Caco-2 (cell line): ENCODE measurements around the gene PPARG. TPM values are rescaled to one million over a fixed set of nuclear protein-coding genes. Genes with fewer than 3 reads are reported as not detected.

ENCODE experiments used
- BruUV-seq: library from RNA; stranded (reverse); fragments of 400-500 nt; replicated peaks from 2 replicates; lab custom pipeline; 2021; lab: Mats Ljungman, UMichigan
- CTCF ChIA-PET: fragments of 300-600 bp; sonication (Branson Sonifier 250); formaldehyde crosslinking; loops from one replicate; lab custom pipeline; 2022; ENCODE audit warnings: antibody characterized with exemption; lab: Charles Lee
- POLR2A ChIA-PET: fragments of 300-600 bp; sonication (Branson Sonifier 250); formaldehyde crosslinking; loops from one replicate; lab custom pipeline; 2022; ENCODE audit warnings: antibody characterized with exemption; lab: Charles Lee
- DNase-seq, 2 experiments: peaks; one replicate each; pipeline versions ENCODE4 v3.0.0 to v3.0.0-alpha.2; 2020 to 2022
- H3K27me3 ChIP-seq: replicated peaks from 2 replicates; pipeline ENCODE4 v1.6.0; 2011; ENCODE audit warnings: low read length; ENCODE audit not compliant: control insufficient read depth, insufficient read depth
- H3K36me3 ChIP-seq: 2 replicates; pipeline ENCODE4 v1.5.1; 2011; ENCODE audit warnings: low read length; ENCODE audit not compliant: control insufficient read depth, insufficient read depth
- H3K4me1 ChIP-seq: fragments of 250-450 bp; sonication (Bioruptor Pico); 2 replicates; pipeline ENCODE4 v1.5.1; 2020; ENCODE audit warnings: mild to moderate bottlenecking
- H3K4me3 ChIP-seq: 2 replicates; pipeline ENCODE4 v1.5.1; 2011; ENCODE audit warnings: low read depth, mild to moderate bottlenecking, control low read depth, low read length
- H3K9me3 ChIP-seq: fragments of 250-450 bp; sonication (Bioruptor Pico); 2 replicates; pipeline ENCODE4 v1.5.1; 2020; ENCODE audit warnings: mild to moderate bottlenecking, moderate library complexity
- H3K27ac Mint-ChIP-seq: one replicate; pipeline ENCODE4 v1.8.0; 2022; ENCODE audit warnings: mixed read lengths; ENCODE audit not compliant: unreplicated experiment
- H3K27me3 Mint-ChIP-seq: one replicate; pipeline ENCODE4 v1.8.0; 2022; ENCODE audit warnings: mixed read lengths; ENCODE audit not compliant: insufficient read depth, unreplicated experiment
- H3K36me3 Mint-ChIP-seq: one replicate; pipeline ENCODE4 v1.8.0; 2022; ENCODE audit warnings: mild to moderate bottlenecking, mixed read lengths; ENCODE audit not compliant: insufficient read depth, unreplicated experiment
- H3K4me1 Mint-ChIP-seq: one replicate; pipeline ENCODE4 v1.8.0; 2022; ENCODE audit warnings: low read depth, mixed read lengths; ENCODE audit not compliant: unreplicated experiment
- H3K4me3 Mint-ChIP-seq: one replicate; pipeline ENCODE4 v1.8.0; 2022; ENCODE audit warnings: mild to moderate bottlenecking, moderate library complexity, mixed read lengths; ENCODE audit not compliant: unreplicated experiment
- H3K9me3 Mint-ChIP-seq: one replicate; pipeline ENCODE4 v1.8.0; 2022; ENCODE audit warnings: mixed read lengths; ENCODE audit not compliant: unreplicated experiment
- intact Hi-C: fragments of 100-400 bp; cut with micrococcal nuclease; formaldehyde crosslinking; loops from one replicate; pipeline ENCODE4 v1.10.0; 2022; ENCODE audit not compliant: unreplicated experiment
- total RNA-seq: library from RNA; stranded (reverse); gene quantifications from 2 replicates; pipeline ENCODE4 v1.2.3, GENCODE V29; 2022
- TF ChIP-seq, protein P1 (sequence below), 2 experiments: fragments of 200-600 bp in 1 of 2; IDR thresholded peaks; 1 replicate in 1 of 2; 2 replicates in 1 of 2; pipeline versions ENCODE4 v1.5.1 to v1.8.0; 2011 to 2022; ENCODE audit warnings: antibody characterized with exemption in 1 of 2, control low read depth in 1 of 2, inconsistent platforms in 1 of 2, low read depth in 1 of 2, low read length in 1 of 2, mild to moderate bottlenecking in 1 of 2, moderate library complexity in 1 of 2; ENCODE audit not compliant: insufficient read depth in 1 of 2, severe bottlenecking in 1 of 2, unreplicated experiment in 1 of 2

PPARG gene
- total RNA-seq, 1 experiment from 2014 or later, result 15.6 TPM

DNA sequence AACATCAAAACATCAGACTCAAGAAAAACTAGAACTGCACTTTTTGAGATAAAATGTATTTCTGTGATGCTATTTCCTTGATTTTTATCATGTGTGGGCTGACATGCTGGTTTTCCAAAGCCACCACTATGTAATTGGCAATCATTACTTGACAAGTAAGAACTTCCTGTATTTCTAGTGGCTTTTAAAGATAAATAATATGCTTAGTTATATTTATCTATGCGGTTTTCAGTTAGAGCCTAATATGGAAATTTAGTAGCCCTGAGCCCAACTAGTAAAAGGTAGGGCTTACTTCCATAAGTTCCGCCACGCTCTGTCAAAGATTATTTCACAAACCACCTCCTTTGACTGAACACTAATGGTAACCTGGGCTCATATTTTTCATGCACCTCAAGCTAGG lies 91.6 kb downstream of the PPARG start:
- CTCF ChIA-PET, result interaction anchor here (0.5 kb wide), 1 partner anchor 91 kb away, joined by 4 read pairs; no protein-coding TSS in a partner anchor
- Mint-ChIP-seq H3K27me3 (no peaks in the 10 kb centered on the region), H3K9me3 (no peaks in the 10 kb centered on the region), H3K4me3 (no peak overlapping the region), H3K36me3 (peaks cover 6% of the 10 kb centered on the region), H3K27ac (no peak overlapping the region), H3K4me1 (no peaks in the 10 kb centered on the region)
- TF ChIP-seq, protein P1, sequence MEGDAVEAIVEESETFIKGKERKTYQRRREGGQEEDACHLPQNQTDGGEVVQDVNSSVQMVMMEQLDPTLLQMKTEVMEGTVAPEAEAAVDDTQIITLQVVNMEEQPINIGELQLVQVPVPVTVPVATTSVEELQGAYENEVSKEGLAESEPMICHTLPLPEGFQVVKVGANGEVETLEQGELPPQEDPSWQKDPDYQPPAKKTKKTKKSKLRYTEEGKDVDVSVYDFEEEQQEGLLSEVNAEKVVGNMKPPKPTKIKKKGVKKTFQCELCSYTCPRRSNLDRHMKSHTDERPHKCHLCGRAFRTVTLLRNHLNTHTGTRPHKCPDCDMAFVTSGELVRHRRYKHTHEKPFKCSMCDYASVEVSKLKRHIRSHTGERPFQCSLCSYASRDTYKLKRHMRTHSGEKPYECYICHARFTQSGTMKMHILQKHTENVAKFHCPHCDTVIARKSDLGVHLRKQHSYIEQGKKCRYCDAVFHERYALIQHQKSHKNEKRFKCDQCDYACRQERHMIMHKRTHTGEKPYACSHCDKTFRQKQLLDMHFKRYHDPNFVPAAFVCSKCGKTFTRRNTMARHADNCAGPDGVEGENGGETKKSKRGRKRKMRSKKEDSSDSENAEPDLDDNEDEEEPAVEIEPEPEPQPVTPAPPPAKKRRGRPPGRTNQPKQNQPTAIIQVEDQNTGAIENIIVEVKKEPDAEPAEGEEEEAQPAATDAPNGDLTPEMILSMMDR (IDR thresholded peaks at IDR 0.05; ENCODE audit: insufficient read depth in 1 of 2, low read depth in 1 of 2, low read length in 1 of 2, severe bottlenecking in 1 of 2, unreplicated experiment in 1 of 2), result no peak
- POLR2A ChIA-PET, result no interaction called here
- Histone ChIP-seq H3K27me3 (no peaks in the 10 kb centered on the region), H3K4me3 (no peak overlapping the region), H3K36me3 (no peaks in the 10 kb centered on the region; the same call in 1 of the 2 replicates), H3K4me1 (peaks cover 11% of the 10 kb centered on the region), H3K9me3 (no peaks in the 10 kb centered on the region)
- BruUV-seq, result no TSS peak
- intact Hi-C loops, result no loop called here
- no peak for DNase-seq

DNA sequence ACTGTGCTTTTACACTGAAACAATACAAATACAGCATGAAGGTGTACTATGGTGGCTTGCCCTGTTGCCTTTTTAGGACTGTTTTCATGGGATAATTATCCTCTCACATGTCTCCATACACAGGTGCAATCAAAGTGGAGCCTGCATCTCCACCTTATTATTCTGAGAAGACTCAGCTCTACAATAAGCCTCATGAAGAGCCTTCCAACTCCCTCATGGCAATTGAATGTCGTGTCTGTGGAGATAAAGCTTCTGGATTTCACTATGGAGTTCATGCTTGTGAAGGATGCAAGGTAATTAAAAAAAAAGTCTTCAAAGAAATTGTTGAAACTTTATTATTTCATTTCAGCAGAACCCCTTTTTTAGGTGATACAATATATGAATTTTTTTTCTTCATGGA lies 92.3 kb downstream of the PPARG start:
- Histone ChIP-seq H3K27me3 (no peaks in the 10 kb centered on the region), H3K36me3 (no peaks in the 10 kb centered on the region; the same call in 1 of the 2 replicates), H3K9me3 (no peaks in the 10 kb centered on the region), H3K4me3 (no peak overlapping the region), H3K4me1 (peaks cover 19% of the 10 kb centered on the region)
- no peak overlapping the region for H3K27ac Mint-ChIP-seq
- POLR2A ChIA-PET, result no interaction called here
- DNase-seq, result no peak
- CTCF ChIA-PET, result no interaction called here
- H3K27me3 Mint-ChIP-seq, result no peaks in the 10 kb centered on the region
- BruUV-seq, result no TSS peak
- H3K36me3 Mint-ChIP-seq, result peaks cover 6% of the 10 kb centered on the region
- H3K9me3 Mint-ChIP-seq, result no peaks in the 10 kb centered on the region
- TF ChIP-seq, protein P1 (IDR thresholded peaks at IDR 0.05; ENCODE audit: insufficient read depth in 1 of 2, low read depth in 1 of 2, low read length in 1 of 2, severe bottlenecking in 1 of 2, unreplicated experiment in 1 of 2), result no peak
- intact Hi-C loops, result no loop called here
- H3K4me3 Mint-ChIP-seq, result no peak overlapping the region
- H3K4me1 Mint-ChIP-seq, result no peaks in the 10 kb centered on the region

GRCh38 chr3:12383218-12383617 lies 94.3 kb downstream of the PPARG start:
- no peaks in the 10 kb centered on the region for H3K27me3 ChIP-seq
- TF ChIP-seq, protein P1 (IDR thresholded peaks at IDR 0.05; ENCODE audit: insufficient read depth in 1 of 2, low read depth in 1 of 2, low read length in 1 of 2, severe bottlenecking in 1 of 2, unreplicated experiment in 1 of 2), result no peak
- intact Hi-C loops, result no loop called here
- H3K36me3 ChIP-seq, result no peaks in the 10 kb centered on the region; the same call in 1 of the 2 replicates
- no peak overlapping the region for H3K4me3 ChIP-seq
- peaks cover 21% of the 10 kb centered on the region for H3K4me1 ChIP-seq
- no TSS peak for BruUV-seq
- CTCF ChIA-PET, result no interaction called here
- POLR2A ChIA-PET, result no interaction called here
- H3K9me3 ChIP-seq, result no peaks in the 10 kb centered on the region
- Mint-ChIP-seq H3K9me3 (no peaks in the 10 kb centered on the region), H3K36me3 (peaks cover 12% of the 10 kb centered on the region), H3K27me3 (no peaks in the 10 kb centered on the region), H3K4me3 (no peak overlapping the region), H3K4me1 (no peaks in the 10 kb centered on the region), H3K27ac (no peak overlapping the region)
- no peak for DNase-seq
